PC-9 (cell line): Measurements from ENCODE around the gene RPL15. TPM values are rescaled to one million over a fixed set of nuclear protein-coding genes. Genes with fewer than 3 reads are reported as not detected.

Experiments used
- BruUV-seq: library from RNA; stranded (reverse); fragments of 400-500 nt; replicated peaks from 2 replicates; lab custom pipeline; 2021; lab: Mats Ljungman, UMichigan
- CTCF ChIA-PET: fragments of 300-600 bp; sonication (Branson Sonifier 250); formaldehyde crosslinking; loops from one replicate; lab custom pipeline; 2022; ENCODE audit warnings: antibody characterized with exemption; lab: Charles Lee
- POLR2A ChIA-PET: fragments of 300-600 bp; sonication (Branson Sonifier 250); formaldehyde crosslinking; loops from one replicate; lab custom pipeline; 2022; ENCODE audit warnings: antibody characterized with exemption; ENCODE audit not compliant: unreplicated experiment; lab: Charles Lee
- DNase-seq, 2 experiments: peaks; one replicate each; pipeline versions ENCODE4 v3.0.0 to v3.0.0-alpha.2; 2015 to 2022; ENCODE audit warnings: mixed read lengths in 1 of 2
- H2AFZ ChIP-seq: fragments of 200-600 bp; sonication (generic); 2 replicates; pipeline ENCODE4 v1.8.1; 2017; ENCODE audit warnings: antibody characterized with exemption
- H3F3A ChIP-seq: fragments of 200-600 bp; sonication (generic); 2 replicates; pipeline ENCODE4 v1.8.1; 2017; ENCODE audit warnings: antibody characterized with exemption, mild to moderate bottlenecking, low read depth; ENCODE audit not compliant: insufficient read depth
- H3K27ac ChIP-seq: fragments of 200-600 bp; sonication (generic); 2 replicates; pipeline ENCODE4 v1.6.1; 2016; ENCODE audit warnings: mixed run types
- H3K27me3 ChIP-seq: fragments of 200-600 bp; sonication (generic); 2 replicates; pipeline ENCODE4 v1.6.1; 2016; ENCODE audit warnings: low read depth, mixed run types; ENCODE audit not compliant: insufficient read depth
- H3K36me3 ChIP-seq: fragments of 200-600 bp; sonication (generic); 2 replicates; pipeline ENCODE4 v1.6.1; 2016; ENCODE audit warnings: low read depth, mixed run types
- H3K4me1 ChIP-seq: fragments of 200-600 bp; sonication (generic); replicated peaks from 2 replicates; pipeline ENCODE4 v1.6.1; 2016; ENCODE audit warnings: mixed run types; ENCODE audit not compliant: insufficient read depth
- H3K4me2 ChIP-seq: fragments of 200-600 bp; sonication (generic); 2 replicates; pipeline ENCODE4 v1.6.1; 2017; ENCODE audit warnings: mixed run types
- H3K4me3 ChIP-seq: fragments of 200-600 bp; sonication (generic); 2 replicates; pipeline ENCODE4 v1.6.1; 2016; ENCODE audit warnings: mixed run types
- H3K79me2 ChIP-seq: fragments of 200-600 bp; sonication (generic); 2 replicates; pipeline ENCODE4 v1.6.1; 2017; ENCODE audit warnings: low read depth, mixed run types
- H3K9me2 ChIP-seq: fragments of 200-600 bp; sonication (generic); 2 replicates; pipeline ENCODE4 v1.8.1; 2017; ENCODE audit warnings: mild to moderate bottlenecking; ENCODE audit not compliant: insufficient read depth
- H3K9me3 ChIP-seq: fragments of 200-600 bp; sonication (generic); 2 replicates; pipeline ENCODE4 v1.8.1; 2016; ENCODE audit warnings: low read depth; ENCODE audit not compliant: insufficient read depth
- H4K20me1 ChIP-seq: fragments of 200-600 bp; sonication (generic); 2 replicates; pipeline ENCODE4 v1.8.1; 2017; ENCODE audit not compliant: insufficient read depth
- CTCF ChIP-seq: fragments of 200-600 bp; sonication (generic); conservative IDR thresholded peaks from 2 replicates; pipeline ENCODE4 v1.6.1; 2017; ENCODE audit warnings: mixed run types, antibody characterized with exemption, mild to moderate bottlenecking, moderate library complexity
- EZH2 ChIP-seq: fragments of 200-600 bp; sonication (generic); IDR thresholded peaks from 2 replicates; pipeline ENCODE4 v1.8.0; 2017; ENCODE audit warnings: antibody characterized with exemption, low read depth
- intact Hi-C: fragments of 100-400 bp; cut with micrococcal nuclease; formaldehyde crosslinking; loops from one replicate; pipeline ENCODE4 v1.10.0; 2022; ENCODE audit not compliant: unreplicated experiment
- total RNA-seq: library from RNA; stranded (reverse); gene quantifications from 2 replicates; pipeline ENCODE4 v1.2.3, GENCODE V29; 2021

Gene RPL15
- total RNA-seq, 1 experiment from 2014 or later, result 1,784 TPM

- Histone ChIP-seq H3K27ac (peak overlapping the region; percentile 94), H3K4me1 (peaks cover 49% of the 10 kb centered on the region), H3K9me3 (no peaks in the 10 kb centered on the region), H3K4me2 (peak overlapping the region; percentile 50), H3K79me2 (peaks cover 81% of the 10 kb centered on the region), H3F3A (peaks cover 54% of the 10 kb centered on the region), H3K4me3 (no peak overlapping the region), H3K27me3 (no peaks in the 10 kb centered on the region), H3K9me2 (no peaks in the 10 kb centered on the region), H2AFZ (no peak overlapping the region), H3K36me3 (peaks cover 57% of the 10 kb centered on the region), H4K20me1 (no peaks in the 10 kb centered on the region)
- no TSS peak for BruUV-seq
- intact Hi-C loops, result loop anchor here (1.0 to 2.0 kb wide), 4 partner anchors 13 to 71 kb away; partner anchors contain the start of gene RPL15
- TF ChIP-seq CTCF (no peak), EZH2 (no peak)
- ChIA-PET CTCF (no interaction called here), POLR2A (interaction anchor here (0.6 to 1.0 kb wide), 4 partner anchors 13 to 860 kb away, joined by 3 to 5 read pairs (median 4); partner anchors contain the start of genes NKIRAS1 and RPL15)
- DNase-seq, result peak; percentile 65 to 97
Observed at GRCh38 chr3:23959135-23959900, 42.4 kb downstream of the RPL15 start.

GRCh38 chr3:23960649-23961048 is 43.7 kb downstream of the RPL15 start:
- Histone ChIP-seq H3K79me2 (peaks cover 79% of the 10 kb centered on the region), H3K9me3 (no peaks in the 10 kb centered on the region), H4K20me1 (no peaks in the 10 kb centered on the region), H3K4me3 (no peak overlapping the region), H3K27ac (no peak overlapping the region), H3F3A (peaks cover 59% of the 10 kb centered on the region), H2AFZ (no peak overlapping the region), H3K27me3 (no peaks in the 10 kb centered on the region), H3K4me1 (peaks cover 49% of the 10 kb centered on the region), H3K9me2 (no peaks in the 10 kb centered on the region), H3K4me2 (no peak overlapping the region), H3K36me3 (peaks cover 57% of the 10 kb centered on the region)
- intact Hi-C loops, result no loop called here
- TF ChIP-seq CTCF (no peak), EZH2 (no peak)
- ChIA-PET POLR2A (no interaction called here), CTCF (interaction anchor here (0.6 kb wide), 1 partner anchor 8 kb away, joined by 4 read pairs; no protein-coding TSS in a partner anchor)
- no peak for DNase-seq
- BruUV-seq, result no TSS peak

- no peak for DNase-seq
- Histone ChIP-seq H3K4me2 (no peak overlapping the region), H3K27me3 (no peaks in the 10 kb centered on the region), H3K4me1 (peaks cover 49% of the 10 kb centered on the region), H3K79me2 (peaks cover 79% of the 10 kb centered on the region), H3K36me3 (peaks cover 57% of the 10 kb centered on the region), H3K27ac (no peak overlapping the region), H3F3A (peaks cover 59% of the 10 kb centered on the region), H4K20me1 (no peaks in the 10 kb centered on the region), H3K9me2 (no peaks in the 10 kb centered on the region), H3K9me3 (no peaks in the 10 kb centered on the region), H2AFZ (no peak overlapping the region), H3K4me3 (no peak overlapping the region)
- intact Hi-C loops, result no loop called here
- ChIA-PET CTCF (interaction anchor here (0.6 kb wide), 1 partner anchor 8 kb away, joined by 4 read pairs; no protein-coding TSS in a partner anchor), POLR2A (no interaction called here)
- no TSS peak for BruUV-seq
- no peak for TF ChIP-seq EZH2
- TF ChIP-seq CTCF, result no peak
Observed at GRCh38 chr3:23961066-23961465, 44.1 kb downstream of the RPL15 start.
